ENCODE measurements around the gene MRPS31.

- no peak for TF ChIP-seq CTCF (IDR thresholded peaks at IDR 0.05)
- no peak for TF ChIP-seq POLR2A (IDR thresholded peaks at IDR 0.05)
Observed at GRCh38 chr13:40777809-40778175, 6.8 kb upstream of the MRPS31 start.

Data from adrenal gland (tissue), 5 donors.